ENCODE results near the gene GNAS.

GNAS gene

DNA sequence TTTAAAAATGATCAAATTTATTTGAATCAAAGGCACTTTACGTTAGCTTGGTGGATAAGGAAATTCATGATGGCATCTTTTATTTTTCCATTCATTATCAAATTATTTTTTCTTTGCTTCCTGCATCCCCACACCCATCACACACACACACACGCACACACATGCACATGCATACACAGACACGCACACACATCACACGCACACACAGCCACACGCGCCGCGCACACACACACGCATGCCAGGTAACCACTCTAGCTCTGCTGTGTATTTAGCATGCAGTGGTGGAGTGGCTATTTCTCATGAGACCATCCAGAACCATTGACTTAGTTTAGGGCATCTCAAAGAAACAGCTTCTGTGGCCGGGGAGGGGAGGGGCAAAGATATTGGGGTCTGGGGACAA, 47.0 kb downstream of the GNAS start:
- no peak for DNase-seq (ENCODE audit: low read depth)

DNA sequence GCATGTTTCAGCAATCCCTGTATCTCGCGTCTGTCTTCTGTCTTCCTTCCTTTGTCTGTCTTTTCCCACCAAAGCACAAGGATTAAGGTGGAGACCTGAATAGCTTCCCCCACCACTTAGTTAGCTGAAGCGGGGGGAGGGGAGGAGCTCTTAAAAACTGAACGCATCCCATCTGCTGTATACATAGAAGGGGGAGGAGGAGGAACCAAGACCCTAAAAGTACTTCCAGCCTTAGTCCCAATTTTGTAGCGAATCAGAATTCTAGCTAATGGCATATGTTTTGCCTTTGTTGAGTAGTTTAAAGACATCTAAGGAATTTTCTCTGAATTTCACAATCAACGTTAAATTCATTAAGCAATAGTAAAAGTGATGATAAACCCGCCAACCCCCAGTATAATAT, 47.9 kb downstream of the GNAS start:
- no peak for DNase-seq (ENCODE audit: low read depth)

DNA sequence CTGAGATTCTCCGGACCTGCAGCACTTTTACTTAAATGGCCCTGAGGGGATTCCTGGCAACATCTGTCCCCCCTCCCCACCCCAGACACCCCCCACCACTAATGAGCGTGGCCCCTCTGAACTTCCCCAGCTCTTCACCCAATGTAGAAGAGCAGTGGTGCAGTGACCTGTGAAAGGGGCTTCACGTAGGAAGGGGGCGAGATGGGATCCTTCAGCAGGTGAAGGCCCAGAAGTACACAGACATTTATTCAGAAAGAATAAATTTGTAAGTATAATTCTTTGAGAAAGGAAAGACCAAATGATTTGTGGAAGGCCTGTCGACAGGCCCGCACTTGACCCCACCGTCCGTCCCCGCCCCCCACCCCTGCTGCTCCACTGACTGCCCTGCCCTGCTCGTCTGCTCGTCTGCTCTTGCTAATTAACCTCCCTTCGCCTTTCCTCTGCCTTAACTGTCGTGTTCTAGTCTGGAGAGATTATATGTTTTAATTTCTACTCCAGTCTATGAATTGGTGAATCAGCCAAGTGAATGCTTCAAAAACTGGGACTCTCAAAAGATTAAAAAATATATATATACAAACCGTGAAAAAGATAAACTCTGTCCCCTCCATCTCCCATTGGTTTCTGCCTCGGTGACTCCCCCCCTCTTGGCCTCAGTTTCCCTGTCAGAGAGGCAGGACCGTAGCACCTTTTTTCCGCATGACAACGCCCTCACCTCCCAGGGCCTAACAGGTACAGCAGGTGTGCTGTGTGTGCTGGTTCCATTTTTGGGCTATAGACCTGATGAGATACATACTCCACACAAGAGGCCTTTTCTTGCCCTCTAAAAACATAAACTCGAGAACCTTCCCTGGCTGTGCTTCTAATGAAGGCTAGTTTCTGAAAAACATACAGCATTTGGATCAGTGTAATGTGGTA, 49.2 kb downstream of the GNAS start:
- DNase-seq (ENCODE audit: low read depth) = no peak

GRCh38 chr20:58903614-58904013, 51.1 kb downstream of the GNAS start:
- DNase-seq (ENCODE audit: low read depth) = no peak

- DNase-seq (ENCODE audit: low read depth) = no peak
Observed at GRCh38 chr20:58905236-58905635, 52.7 kb downstream of the GNAS start.

DNA sequence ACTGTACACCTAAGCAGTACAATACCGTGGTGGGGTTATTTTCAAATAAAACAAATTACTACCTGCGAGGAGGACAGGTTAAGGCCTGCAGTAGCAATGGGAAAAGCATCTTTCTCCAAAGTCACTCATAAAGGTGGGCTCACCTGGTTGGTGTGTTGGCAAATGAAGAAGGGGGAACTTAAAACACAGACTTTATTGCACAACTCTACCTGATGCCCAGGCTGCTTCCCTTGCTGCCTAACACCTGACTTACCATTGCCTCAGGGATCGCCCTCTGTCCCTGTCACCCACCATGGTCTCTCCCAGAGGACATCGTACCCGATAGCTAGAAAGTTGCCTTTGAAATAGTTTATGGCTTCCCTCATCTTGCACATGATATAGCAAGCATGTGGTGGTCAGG, 53.6 kb downstream of the GNAS start:
- DNase-seq (ENCODE audit: low read depth) = no peak

DNA sequence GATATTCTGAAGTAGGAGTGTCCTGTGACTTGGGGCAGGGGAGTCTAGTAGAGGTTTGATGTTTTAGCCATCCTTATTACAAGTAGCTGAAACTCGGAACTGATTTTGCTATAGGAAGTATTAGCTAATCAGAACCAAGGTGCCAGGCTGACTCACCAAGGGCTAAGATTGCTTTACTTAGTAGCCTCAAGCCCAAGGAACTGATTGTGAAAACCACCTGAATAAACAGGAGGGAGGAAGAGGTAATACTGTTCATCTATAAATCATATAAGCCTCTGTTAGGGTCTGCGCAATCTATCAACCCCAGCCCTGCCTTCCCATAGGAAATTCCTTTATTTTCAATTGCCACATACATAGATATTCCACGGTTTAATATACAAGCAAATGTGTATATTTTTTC, 54.4 kb downstream of the GNAS start:
- no peak for DNase-seq (ENCODE audit: low read depth)

DNA sequence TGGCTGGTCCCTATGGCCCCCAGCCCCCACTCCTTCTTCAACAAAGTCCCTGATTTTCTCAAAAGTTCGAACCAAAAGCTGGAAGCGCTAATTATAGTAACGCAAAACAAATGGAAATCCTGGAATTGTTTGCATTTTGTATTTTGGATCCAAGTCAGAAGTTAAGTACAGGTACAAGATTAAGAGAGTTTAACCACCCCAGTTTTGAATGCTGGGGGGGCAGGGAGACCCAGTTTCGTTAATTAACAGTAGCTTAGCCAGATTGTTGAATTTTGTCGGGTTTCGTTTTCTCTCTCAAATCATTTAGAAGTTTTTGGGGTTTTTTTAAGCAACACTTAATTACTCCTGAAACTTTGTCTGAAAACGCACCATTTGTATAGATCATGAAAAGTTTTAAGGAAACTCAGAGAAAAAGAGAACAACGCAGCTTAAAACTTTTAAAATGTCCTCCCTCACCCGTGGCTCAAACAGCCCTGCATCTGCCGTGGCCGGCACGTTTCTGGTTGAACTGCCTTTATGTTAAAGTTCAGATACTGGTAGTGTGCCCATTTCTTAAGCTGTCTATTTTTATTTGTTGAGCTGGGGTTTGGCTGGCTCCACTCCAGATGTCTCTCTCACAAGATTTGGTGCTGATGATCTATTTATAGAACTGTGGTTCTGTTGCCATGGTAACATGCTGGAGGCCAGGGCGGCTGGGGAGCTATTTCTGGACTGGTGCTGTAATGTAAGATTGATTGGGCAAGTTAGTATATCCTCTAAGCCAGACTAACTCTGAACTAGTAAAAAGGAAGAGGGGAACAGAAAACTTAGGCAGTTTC, 55.0 kb downstream of the GNAS start:
- no peak for DNase-seq (ENCODE audit: low read depth)

DNA sequence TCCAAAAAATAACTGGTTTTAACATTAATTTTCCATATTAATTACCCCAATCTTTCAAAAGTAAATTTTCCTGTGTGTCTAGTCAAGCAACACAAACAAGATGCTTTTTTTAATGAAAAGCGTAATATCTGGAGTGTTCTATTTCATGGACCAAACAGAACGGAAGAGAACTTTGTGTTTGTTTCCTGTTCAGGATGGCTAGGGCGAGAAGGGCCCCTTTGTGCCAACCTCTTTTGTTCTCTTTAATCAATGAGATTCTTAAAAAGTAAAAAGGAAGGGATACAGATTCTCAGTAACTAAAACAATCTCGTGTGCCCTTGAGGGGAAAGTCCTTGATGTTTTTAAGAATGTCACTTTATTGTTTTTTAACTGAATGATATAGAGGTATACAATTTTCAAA, 55.7 kb downstream of the GNAS start:
- no peak for DNase-seq (ENCODE audit: low read depth)

GRCh38 chr20:58908941-58909340, 56.4 kb downstream of the GNAS start:
- DNase-seq (ENCODE audit: low read depth) = no peak

DNA sequence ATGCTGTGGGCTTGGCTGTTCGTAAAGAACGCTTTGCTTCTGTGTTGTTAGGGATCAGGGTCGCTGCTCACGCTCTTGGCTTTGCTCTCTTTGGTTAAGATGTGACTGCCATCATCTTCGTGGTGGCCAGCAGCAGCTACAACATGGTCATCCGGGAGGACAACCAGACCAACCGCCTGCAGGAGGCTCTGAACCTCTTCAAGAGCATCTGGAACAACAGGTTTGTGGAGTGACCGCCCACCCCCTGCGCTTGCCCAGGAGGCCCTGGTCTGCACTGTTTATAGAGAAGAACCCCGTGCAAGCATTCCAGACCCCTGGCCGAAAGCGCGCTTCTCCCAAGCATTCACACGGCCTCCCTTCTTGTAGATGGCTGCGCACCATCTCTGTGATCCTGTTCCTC, 57.1 kb downstream of the GNAS start:
- DNase-seq (ENCODE audit: low read depth) = no peak

DNA sequence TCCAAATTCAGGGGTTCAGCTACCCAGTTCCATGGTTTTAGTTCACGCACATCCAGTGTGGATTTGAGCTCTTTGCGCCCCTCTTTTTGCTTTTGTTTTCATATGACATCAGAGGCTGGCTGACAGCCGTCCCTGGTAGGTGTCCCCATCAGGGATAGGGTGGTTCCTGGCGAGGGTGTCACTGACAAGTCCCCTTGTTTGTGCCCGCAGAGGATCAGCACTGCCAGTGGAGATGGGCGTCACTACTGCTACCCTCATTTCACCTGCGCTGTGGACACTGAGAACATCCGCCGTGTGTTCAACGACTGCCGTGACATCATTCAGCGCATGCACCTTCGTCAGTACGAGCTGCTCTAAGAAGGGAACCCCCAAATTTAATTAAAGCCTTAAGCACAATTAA, 58.0 kb downstream of the GNAS start:
- no peak for DNase-seq (ENCODE audit: low read depth)

DNA sequence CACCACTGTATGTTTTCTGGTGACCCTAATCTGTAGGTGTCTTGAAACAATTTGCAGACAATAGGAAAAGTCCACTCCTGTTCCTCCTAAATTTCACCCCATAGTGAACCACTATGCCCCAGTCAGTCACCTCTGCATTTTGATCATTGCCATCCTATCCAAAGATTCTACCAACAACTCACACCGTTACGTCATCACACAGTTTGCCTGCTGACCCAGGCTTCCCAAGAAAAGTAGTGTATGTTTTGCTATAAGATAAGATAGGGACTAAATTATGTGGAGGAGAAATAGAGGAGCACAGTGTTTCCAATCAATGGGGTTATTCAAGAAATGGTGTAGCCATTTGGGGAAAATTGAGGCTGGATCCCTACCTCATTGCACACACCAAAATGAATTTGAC, 58.8 kb downstream of the GNAS start:
- DNase-seq (ENCODE audit: low read depth) = no peak

DNA sequence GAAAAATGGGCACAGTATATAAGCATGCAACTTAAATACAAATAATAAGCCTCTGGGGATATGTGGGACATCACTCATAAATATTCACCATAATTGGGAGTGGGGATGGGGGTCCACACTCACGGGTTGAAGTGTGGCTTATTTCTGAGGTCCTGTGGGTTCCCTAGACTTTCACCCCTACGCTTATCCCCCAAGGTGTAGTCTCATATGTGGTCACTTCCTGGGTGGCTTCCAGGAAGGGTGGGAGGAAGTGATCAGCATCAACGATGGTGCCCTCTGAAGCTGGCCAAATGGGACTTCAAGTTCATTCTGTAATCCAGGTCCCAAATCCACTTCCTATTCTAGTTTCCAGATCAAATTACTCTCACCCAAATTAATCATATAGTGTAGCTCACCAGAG, 59.5 kb downstream of the GNAS start:
- no peak for DNase-seq (ENCODE audit: low read depth)

DNA sequence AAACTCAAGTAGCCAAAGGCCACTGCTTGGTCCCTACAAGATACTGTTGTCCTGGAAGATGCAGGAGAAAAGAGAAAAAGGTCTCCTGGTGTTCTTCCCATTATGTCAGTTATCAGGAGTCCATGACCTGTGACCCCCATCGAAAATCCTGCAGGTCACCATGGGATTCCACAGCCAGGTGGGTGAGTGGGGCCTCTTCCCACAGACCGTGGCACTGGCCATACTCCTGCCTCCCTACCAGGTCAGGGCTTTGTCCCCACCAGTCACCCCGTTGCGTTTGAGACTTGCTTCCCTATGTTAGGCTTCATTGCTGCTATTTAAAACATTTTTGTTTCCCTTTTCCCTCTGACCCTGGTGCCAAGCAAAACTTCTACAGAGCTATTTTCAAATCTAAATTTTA, 60.6 kb downstream of the GNAS start:
- no peak for DNase-seq (ENCODE audit: low read depth)

DNA sequence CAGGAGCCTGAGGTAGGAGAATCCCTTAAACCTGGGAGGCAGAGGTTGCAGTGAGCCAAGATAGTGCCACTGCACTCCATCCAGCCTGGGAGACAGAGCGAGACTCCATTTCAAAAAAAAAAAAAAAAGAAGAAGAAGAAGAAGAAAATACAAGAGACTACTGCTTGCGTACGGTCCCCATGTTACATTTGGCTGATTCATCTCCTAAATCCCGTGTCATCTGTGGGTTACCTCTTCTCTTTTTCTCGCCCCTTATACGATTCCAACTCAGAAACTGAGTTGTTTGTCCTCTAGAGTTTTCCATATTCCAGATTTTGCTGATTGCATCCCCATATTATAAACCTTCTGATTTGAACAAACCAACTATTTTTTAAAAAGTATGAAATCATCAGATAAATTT, 66.1 kb downstream of the GNAS start:
- no peak for DNase-seq (ENCODE audit: low read depth)

DNA sequence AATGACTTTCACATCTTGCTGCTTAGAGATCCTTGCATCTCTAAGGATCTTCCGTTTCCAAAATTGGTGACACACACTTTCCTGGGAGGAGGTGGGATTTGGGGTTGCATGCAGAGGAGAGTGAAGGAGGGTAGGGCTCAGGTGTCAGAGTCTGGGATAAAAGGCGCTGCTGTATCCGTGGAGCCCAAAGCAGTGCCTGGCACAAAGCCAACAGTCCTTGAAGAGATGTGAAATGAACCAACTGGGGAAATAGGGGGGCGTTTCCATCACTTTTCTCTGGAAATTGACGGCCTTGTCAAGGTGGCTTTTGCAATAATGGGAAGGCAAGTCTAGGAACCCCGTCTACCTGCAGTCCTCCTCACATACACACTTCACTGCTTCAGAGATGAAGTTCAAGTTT, 69.0 kb downstream of the GNAS start:
- DNase-seq (ENCODE audit: low read depth) = no peak

- DNase-seq (ENCODE audit: low read depth) = no peak
Observed at GRCh38 chr20:58922036-58922435, 69.5 kb downstream of the GNAS start.

- DNase-seq (ENCODE audit: low read depth) = no peak
Observed at GRCh38 chr20:58923117-58923712, 70.7 kb downstream of the GNAS start.

DNA sequence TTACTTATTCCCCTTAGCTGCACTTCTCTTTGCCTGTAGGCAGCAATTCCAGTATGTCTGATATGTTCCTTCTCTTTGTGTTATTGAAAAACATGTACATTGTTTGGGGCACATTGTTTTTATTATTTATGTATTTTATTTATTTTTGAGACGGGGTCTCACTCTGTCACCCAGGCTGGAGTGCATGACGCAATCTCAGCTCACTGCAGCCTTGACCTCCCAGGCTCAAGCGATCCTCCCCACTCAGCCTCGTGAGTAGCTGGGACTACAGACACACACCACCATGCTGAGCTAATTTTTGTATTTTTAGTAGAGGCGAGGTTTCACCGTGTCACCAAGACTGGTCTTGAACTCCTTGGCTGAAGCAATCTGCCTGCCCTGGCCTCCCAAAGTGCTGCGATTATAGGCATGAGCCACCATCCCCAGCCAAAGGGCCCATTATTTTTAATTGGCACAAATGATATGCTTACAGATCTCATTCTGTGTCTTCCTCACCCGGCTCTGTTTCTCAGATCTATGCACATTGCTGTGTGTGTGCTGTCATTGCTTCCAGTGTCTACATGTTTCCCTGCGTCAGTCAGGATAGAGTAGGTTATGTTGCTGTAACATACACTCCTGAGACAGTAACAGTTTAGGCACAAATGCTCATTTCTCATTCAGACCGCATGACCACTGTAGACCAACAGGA, 74.4 kb downstream of the GNAS start:
- no peak for DNase-seq (ENCODE audit: low read depth)

- no peak for DNase-seq (ENCODE audit: low read depth)
Observed at GRCh38 chr20:58927490-58928061, 75.1 kb downstream of the GNAS start.

DNA sequence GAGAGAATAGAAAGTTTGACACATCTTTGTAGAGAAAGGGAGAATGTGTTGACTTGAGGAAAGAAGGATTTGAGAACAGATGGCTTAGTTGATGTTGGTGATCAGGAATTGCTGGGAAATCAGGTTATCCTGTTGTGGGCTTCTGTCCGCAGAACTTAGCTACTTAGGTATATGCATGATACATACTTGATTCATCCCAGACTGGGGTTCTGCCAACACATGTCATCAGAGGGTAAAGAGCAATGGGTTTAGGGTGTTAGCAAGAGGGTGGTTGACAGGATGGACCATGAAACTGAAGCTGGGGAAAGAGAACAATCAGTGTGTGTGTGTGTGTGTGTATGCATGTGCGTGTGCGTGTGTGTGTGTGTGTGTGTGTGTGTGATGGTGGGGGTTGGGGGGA, 78.0 kb downstream of the GNAS start:
- no peak for DNase-seq (ENCODE audit: low read depth)
